Stimulated activated CD8-positive, alpha-beta memory T cell treated with anti-CD3 and anti-CD28 coated beads, Interleukin-15, amount 100 ng/mL, for 4 hours (primary cell): ENCODE measurements around the gene RPGR.

Experiments used
- DNase-seq, 2 donors: peaks; one replicate each; pipeline ENCODE4 v3.0.0-alpha.2; 2020; ENCODE audit warnings: low read depth in 2 of 2

RPGR gene, protein sequence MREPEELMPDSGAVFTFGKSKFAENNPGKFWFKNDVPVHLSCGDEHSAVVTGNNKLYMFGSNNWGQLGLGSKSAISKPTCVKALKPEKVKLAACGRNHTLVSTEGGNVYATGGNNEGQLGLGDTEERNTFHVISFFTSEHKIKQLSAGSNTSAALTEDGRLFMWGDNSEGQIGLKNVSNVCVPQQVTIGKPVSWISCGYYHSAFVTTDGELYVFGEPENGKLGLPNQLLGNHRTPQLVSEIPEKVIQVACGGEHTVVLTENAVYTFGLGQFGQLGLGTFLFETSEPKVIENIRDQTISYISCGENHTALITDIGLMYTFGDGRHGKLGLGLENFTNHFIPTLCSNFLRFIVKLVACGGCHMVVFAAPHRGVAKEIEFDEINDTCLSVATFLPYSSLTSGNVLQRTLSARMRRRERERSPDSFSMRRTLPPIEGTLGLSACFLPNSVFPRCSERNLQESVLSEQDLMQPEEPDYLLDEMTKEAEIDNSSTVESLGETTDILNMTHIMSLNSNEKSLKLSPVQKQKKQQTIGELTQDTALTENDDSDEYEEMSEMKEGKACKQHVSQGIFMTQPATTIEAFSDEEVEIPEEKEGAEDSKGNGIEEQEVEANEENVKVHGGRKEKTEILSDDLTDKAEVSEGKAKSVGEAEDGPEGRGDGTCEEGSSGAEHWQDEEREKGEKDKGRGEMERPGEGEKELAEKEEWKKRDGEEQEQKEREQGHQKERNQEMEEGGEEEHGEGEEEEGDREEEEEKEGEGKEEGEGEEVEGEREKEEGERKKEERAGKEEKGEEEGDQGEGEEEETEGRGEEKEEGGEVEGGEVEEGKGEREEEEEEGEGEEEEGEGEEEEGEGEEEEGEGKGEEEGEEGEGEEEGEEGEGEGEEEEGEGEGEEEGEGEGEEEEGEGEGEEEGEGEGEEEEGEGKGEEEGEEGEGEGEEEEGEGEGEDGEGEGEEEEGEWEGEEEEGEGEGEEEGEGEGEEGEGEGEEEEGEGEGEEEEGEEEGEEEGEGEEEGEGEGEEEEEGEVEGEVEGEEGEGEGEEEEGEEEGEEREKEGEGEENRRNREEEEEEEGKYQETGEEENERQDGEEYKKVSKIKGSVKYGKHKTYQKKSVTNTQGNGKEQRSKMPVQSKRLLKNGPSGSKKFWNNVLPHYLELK

DNA sequence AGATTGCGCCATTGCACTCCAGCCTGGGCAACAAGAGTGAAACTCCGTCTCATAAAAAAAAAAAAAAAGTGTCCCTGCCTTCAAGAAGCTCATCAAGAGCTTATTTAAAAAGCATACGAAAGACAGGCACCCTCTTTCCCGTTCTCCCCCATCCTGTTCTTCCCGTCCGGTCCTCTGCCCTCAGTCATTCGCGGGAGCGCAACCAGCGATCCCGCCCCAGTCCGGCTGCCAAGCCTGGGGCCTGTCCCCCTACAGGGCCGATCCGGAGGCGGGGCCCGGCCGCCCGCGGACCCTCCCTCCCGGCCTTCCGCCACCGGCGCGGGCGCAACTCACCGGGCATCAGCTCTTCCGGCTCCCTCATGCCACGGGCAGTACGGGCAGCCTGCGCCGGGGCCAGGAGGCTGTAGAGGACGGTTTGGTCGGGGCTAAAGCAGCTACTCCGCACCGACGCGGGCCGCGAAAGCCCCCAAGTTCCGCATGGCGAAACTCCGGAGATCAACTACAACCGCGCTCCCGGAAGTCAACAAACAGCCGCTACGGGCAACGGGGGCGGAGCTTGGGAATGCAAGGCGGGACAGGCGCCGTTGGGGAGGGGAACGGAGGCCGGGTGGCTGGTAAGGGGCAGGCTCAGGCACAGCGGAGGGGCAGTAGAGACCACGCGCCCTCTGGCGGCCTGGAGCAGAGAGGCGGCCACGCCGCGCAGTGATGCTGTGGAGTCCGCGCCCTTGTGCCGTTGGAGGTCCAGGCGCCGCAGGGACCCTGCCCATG lies at the start of gene RPGR:
Gene RPGR (minus strand): TSS at position 503 of the 768 bp plus-strand sequence. CDS start 142 bp downstream, at position 361.
- peak; percentile 71 to 82 for DNase-seq

DNA sequence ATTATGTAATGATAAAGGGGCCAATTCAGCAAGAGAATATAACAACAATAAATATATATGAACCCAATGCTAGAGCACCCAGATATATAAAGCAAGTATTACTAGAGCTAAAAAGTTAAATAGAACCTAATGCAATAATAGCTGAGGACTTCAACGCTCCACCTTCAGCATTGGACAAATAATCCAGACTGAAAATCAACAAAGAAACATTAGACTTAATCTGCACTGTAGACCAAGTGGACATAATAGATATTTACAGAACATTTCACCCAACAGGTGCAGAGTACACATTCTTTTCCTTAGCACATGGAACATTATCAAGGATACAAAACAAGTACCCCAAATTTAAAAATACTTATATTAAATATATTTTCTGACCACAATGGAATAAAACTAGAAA lies 49.4 kb upstream of the RPGR start:
- no peak for DNase-seq

DNA sequence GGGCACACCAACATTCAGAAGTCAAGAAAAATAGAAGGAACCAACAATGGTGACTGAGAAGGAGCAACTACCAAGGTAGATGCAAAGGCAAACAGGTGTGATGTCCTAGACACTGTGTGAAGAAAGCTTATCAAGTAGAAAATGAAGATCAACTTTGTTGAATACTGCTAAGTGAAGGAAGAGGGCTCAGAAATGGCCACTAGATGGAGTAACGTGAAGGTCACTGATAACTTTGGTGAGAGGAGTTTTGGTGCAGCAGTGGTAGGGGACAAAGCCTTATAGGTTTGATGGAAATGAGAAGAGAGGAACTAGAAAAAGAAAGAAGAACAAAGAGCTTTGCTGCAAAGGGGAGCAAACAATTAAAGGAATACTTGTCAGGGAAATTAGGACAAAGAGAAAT lies 48.6 kb upstream of the RPGR start:
- no peak for DNase-seq

DNA sequence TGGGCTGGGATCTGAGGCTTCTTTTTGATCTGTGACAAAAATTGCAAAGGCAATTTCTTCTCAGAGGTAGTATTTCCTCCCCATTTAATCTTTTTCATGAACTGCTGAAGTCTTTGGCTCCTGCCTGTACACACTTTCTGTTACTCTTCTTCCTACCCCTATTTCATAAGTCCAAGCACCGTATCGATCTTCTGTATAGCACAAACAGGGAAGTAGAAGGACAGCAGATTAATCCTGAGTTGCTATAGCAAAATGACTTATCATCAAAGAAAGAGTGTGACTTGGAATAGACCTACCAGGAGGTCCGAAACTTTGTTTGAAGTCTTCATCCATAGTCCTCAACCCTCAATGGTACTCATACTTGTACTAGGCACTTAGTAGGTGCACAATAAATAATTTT lies 47.1 kb upstream of the RPGR start:
- DNase-seq: no peak

DNA sequence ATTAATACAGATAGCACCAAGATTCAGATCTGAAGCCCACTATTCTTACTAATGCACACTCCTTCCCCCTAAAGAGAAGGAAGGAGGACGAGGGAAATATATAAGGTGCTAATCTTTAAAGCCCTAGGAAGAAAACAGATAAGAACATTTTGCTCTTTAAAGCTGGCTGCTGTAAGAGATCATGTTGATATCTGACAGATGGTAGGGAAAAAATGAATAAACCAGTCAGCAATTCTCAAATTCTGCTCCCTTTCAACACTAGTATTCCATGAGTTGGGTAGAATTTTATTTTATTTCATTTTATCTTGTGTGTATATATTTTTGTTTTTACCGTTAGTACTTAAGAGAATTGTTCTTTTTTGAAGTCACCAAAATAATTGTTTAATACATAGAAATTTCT lies 44.3 kb upstream of the RPGR start:
- DNase-seq: no peak

DNA sequence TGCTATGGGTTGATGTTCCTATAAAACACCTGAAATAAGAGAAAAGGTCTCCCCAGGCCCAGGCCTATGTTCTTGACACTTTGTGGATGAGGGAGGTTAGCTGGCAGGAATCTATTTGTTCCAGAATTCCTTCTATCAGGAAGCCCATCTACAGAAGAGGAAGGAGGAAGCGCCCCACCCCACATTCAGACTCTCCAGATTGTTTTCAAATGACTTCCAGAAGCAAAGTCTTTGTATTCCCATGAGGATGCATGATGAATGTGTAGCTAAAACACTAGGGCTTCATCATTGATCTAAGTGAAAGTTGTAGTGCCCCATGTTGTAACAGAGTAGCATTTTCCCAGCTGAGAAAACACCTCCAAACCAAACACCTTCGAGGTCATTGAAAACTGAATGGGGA lies 41.5 kb upstream of the RPGR start:
- DNase-seq: no peak

DNA sequence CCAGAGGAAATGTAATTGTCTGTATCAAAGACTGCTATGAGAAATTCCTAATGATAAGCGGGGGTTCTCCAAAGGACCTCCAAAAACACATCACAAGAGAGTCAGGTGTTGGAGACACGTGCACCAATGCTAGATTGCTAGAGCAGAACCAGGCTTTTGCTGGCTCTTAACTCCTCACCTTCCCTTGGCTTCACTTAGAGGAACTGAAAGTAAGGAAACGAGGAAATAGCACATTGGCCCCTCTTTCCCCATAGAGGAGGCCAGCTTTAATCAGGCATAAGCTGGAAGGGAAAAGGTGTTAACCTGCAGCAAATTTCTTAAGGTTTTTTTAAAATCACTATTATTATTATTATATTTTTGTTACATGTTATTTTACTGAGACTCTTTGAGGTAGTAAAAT lies 38.6 kb upstream of the RPGR start:
- DNase-seq: no peak

DNA sequence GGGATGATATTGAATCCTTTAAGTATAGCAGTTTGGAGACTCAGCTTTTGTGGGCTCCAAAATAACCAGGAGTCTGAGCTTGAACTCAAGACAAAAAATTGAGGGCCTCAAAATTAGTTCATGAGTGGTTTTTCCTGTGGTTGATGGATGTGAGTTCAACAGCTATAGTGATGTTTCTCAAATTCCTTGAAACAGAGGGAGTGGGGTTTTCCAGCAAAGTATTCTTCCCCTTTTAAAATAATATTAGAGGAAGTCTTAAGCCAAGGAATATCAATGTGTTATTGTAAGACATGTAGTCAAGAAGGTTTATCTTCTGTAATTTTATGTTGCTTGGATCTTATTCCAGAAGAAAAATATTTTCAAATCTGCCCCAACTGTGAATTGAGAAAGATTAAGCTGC lies 35.7 kb upstream of the RPGR start:
- DNase-seq: no peak

DNA sequence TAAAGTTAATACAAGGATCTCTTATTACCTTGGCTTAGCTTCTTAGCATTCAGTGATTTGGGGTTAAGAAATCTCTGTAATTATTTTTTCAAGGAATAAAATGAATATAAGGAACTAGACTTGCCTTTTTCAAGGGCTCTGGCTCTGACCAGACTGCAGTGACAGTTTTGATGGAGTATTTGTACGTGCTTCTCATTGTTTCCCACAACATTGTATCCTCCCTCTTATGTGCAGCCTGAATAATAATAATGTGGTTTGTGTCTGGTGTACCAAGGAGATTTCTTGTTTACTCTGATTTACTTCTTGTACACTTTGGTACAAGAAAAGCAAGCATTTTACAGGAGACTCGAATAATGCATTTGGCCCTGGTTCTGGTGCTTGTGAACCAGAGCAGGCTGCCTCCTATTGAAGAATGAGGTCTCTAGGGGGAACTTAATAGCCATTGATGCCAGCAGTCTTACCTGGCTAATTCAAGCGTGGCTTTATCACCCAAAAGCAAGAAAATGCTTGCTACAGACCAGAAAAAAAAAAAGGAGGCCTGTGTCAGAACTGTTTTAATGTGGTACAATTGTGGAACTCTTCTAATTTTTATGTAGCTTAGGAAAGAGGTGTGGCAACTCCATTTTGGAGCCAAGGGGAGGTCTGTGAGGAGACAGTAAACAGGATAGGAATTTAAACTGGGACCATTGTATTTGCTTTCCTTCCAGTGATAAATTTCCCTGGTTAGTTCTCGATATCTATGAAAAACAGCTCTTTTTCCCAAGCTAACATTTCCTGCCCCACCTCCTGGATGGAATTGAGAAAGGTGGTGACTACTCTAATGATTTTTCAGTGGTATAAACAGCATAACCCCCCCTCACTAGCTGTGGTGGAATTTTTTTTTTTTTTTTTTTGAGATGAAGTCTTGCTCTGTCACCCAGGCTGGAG lies 30.7 kb upstream of the RPGR start:
- DNase-seq: no peak

DNA sequence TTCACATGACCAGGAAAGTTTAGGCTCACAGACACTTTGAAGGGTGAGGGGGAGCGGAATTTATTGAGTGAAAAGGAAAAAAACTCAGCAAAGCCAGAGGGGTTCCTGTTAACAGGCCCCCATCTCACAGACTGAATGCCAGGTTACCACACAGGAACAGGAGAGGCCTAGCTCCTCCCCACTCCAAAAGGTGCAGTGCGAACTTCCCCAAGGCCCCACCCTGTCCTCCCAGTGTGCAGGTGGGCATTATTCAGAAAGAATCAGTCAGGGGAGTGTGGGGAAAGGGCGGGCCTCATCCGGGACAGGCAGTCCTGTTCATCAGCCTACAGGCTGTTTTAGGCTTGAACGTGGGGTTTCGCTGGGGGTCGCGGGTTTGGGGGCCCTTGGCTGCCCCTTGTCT lies 29.1 kb upstream of the RPGR start:
- no peak for DNase-seq

DNA sequence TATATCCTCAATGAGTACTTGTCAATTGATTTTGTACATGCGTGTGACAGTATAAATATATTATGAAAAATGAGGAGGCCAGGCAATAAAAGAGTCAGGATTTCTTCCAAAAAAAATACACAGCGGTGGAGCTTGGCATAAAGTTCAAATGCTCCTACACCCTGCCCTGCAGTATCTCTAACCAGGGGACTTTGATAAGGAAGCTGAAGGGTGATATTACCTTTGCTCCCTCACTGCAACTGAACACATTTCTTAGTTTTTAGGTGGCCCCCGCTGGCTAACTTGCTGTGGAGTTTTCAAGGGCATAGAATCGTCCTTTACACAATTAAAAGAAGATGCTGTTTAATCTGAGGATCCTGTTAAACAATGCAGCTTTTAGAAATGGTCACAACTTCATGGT lies 25.1 kb upstream of the RPGR start, which contains the start of gene OTC:
Gene OTC (plus strand): TSS at position 243 of the 400 bp plus-strand sequence. CDS start 93 bp downstream, at position 336.
- DNase-seq: no peak

DNA sequence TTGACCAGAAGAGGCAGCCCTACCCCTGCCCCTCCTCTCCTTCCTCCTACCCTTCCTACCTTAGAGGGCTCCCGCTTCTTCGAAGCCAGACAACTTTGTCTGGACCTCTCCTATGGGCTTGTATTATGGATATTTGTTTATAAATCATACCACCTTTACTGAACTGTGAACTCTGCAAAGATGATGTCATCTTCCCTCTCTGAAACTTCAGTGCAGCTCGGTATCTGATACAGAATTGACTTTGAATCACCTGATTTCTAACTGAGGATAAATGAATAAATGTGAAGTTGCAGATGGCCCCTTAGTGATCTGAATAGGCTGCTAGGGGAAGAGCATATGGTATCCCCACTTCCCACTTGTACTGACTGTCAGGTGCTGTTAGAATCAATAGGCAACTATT lies 24.0 kb upstream of the RPGR start:
- no peak for DNase-seq

DNA sequence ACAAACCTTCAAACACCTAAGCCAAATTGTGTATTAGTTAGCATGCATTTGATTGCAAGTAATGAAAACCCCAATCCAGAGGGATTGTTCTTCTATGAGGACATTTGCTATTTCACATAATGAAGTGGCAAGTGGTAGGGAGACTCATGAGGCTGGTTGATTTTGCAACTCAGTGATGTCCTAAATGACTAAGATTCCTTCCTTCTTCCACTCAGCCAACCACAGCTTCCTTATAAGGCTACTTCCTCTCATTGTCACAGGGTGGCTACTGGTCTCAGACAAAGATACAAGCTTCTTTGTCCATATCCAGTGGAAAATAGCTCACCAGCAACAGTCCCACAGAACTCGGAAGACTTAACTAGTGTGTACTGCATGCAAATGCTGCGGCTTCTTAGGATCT lies 19.8 kb upstream of the RPGR start:
- DNase-seq: no peak

DNA sequence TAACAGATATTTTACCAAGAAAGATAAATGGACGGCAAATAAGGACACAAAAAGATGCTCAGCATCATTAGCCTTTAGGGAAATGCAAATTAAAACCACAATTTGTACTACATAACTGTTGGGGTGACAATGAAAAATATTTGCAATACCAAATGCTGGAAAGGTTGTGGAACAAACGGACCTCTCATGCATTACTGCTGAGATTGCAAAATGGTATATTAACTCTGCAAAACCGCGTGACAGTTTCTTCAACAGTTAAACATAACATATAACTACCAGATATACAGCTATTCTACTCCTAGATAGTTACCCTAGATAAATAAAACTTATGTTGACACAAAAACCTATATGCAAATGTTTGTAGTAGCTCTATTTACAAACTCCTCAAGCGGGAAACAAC lies 18.8 kb upstream of the RPGR start:
- no peak for DNase-seq

DNA sequence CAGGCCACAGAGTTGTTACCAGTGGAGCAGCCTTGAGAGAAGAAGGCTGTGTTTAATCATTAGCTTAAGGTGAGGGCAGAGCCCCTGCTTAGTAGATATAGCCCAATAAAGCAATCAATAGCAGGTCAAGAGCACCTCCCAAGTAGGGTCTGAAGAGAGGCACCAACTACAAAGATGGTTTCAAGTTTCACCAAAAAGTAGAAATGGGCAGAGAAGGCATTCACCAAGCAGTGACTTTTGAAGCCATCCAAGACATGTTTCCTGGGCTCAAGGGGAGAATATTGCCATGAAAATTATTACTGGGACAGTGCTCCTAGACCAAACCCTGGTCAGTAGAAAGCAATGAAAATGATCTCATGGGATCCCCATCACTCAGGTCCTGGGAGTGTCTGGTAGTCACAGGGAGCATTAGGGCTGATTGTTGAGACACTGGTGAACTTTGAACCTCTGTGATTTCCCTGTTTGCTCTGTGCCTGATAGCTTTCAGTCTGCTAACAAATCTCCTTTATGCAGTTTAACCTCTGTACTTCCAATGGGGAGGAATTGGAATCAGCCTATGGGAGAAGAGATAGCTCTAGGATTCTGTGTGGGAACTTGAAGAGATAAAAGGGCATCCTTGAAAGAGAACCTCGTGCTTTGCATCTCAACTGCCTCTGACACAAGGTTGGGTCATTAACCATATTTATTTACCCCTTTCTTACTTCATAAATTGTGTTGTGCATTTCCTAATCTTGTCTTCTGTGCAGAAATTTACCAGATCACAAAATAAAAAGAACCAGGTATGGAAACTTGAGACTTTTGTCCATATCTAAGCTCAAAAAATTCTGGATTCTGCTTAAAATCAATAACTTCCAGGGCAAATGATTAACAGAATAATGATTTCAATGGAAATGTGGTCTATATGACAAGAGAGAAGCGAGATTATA lies 15.8 kb upstream of the RPGR start:
- DNase-seq: no peak

DNA sequence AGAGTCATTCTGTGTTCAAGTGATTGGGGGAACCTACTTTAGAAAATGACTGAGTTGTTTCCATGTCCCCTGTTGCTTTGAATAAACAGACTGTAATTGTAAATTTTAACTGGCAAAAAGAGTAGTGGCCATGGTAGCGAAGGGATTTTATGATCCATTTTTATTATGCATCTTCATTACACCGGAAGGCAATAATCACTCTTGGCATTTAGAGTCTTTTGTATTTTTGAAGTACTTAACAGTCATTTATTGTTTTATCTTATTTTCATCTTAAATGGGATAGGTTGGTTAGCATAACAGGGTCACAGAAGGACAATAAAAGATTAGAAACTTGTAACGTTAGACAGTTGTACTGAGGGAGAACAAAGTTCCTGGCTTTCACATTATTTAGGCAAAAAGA lies 14.1 kb upstream of the RPGR start:
- no peak for DNase-seq

DNA sequence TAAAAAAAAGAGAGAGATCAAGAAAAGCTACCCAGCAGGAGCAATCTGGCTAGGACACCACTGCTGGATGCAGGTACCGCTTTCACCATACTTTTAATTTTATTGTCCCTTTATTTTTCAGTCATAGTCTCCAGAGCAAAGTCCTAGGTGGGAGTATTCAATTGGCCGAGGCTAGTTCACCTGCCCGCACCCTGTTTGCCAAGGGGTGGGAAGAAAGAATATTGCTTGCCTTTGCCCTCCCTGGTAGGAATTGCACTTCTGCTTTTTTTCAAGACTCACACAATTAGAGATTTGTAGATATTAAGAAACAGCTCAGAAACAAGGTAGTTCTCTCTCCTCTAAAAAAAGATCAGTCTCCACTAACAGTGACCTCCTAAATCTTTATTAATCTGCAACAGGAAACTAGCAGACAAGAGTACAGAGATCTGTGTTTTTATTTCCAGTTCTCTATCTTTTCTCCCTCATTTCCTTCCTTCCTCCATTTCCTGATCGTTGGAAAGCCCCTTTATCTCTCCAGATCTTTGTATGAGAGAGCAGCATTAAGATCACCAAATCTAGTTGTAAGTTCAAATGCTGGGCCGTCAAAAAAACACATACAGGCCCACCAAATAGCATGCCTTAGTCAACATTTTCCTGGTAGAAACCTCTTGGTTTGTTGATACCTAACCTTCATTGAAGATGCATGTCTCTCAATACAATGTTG lies 9.4 kb upstream of the RPGR start:
- DNase-seq: no peak

DNA sequence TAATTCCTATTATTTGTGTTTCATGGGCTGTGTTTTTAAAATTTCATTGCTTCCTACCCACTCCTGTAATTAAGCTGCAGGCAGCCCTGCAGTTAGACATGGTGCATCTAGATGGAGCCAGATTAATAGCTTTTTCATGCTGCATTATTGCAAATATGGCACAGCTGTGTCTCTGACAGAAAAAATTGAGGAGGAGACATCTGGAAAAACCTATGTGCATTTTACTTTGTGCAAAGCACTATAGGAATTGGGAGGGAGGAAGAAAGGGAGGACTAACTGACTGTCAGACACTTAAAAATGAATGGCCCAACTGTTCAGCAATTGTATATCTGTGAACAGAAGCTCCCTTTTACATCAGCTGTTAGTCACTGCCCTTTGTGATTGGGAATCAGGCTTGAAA lies 8.1 kb upstream of the RPGR start:
- no peak for DNase-seq

DNA sequence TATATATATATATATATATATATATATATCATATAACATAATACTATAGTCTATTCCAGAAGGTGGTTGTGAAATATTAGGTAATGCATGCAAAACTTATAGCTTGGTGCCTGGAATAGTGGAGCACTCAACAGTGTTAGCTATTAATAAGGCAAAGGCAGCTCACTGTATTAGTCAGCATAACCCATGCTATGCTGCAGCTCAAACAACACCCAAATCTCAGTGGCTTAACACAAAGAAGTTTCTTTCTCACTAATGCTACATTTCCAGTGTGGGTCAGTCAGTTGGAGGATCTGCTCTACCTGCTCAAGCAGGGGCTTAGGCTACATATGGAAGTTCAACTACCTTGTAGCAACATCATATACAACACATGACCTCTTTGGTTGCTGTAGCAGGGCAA lies 5.2 kb upstream of the RPGR start:
- DNase-seq: no peak
